Astrocyte (in vitro differentiated cells and primary cell): ENCODE measurements around the gene KRT74. TPM values are rescaled to one million over a fixed set of nuclear protein-coding genes. Genes with fewer than 3 reads are reported as not detected.

ENCODE experiments used
- DNase-seq: peaks from one replicate; pipeline ENCODE4 v3.0.0-alpha.2; 2010; ENCODE audit warnings: low read depth
- FAIRE-seq: peaks from 2 replicates; lab custom pipeline; 2011; peaks lifted over from hg19 to GRCh38; lab: Jason Lieb, UNC
- H2AFZ ChIP-seq: 2 replicates; pipeline ENCODE4 v1.6.0; 2012; ENCODE audit warnings: low read depth, low read length, inconsistent platforms
- H3K27ac ChIP-seq: 2 replicates; pipeline ENCODE4 v1.5.1; 2011; ENCODE audit warnings: low read depth, low read length, inconsistent platforms
- H3K27me3 ChIP-seq: 2 replicates; pipeline ENCODE4 v1.6.0; 2011; ENCODE audit warnings: low read length, inconsistent platforms; ENCODE audit not compliant: insufficient read depth
- H3K36me3 ChIP-seq: 2 replicates; pipeline ENCODE4 v1.5.1; 2011; ENCODE audit warnings: low read length, inconsistent platforms; ENCODE audit not compliant: insufficient read depth
- H3K4me1 ChIP-seq: 2 replicates; pipeline ENCODE4 v1.5.1; 2011; ENCODE audit warnings: low read length, inconsistent platforms; ENCODE audit not compliant: insufficient read depth
- H3K4me2 ChIP-seq: 2 replicates; pipeline ENCODE4 v1.6.0; 2012; ENCODE audit warnings: low read length, inconsistent platforms
- H3K4me3 ChIP-seq: 2 replicates; pipeline ENCODE4 v1.5.1; 2011; ENCODE audit warnings: low read depth, mild to moderate bottlenecking, low read length, inconsistent platforms; ENCODE audit not compliant: insufficient read depth
- H3K79me2 ChIP-seq: 2 replicates; pipeline ENCODE4 v1.6.0; 2012; ENCODE audit warnings: mild to moderate bottlenecking, low read length, inconsistent platforms; ENCODE audit not compliant: insufficient read depth
- H3K9ac ChIP-seq: 2 replicates; pipeline ENCODE4 v1.6.0; 2012; ENCODE audit warnings: mild to moderate bottlenecking, low read length, inconsistent platforms
- H3K9me3 ChIP-seq: 2 replicates; pipeline ENCODE4 v1.5.1; 2012; ENCODE audit warnings: low read depth, mild to moderate bottlenecking, low read length, inconsistent platforms; ENCODE audit not compliant: insufficient read depth
- H4K20me1 ChIP-seq: 2 replicates; pipeline ENCODE4 v1.6.0; 2012; ENCODE audit warnings: low read length, inconsistent platforms; ENCODE audit not compliant: insufficient read depth
- H3K27ac Mint-ChIP-seq: one replicate; pipeline ENCODE4 v1.8.0; 2021; ENCODE audit warnings: mild to moderate bottlenecking, mixed read lengths; ENCODE audit not compliant: unreplicated experiment
- H3K27me3 Mint-ChIP-seq: one replicate; pipeline ENCODE4 v1.8.0; 2021; ENCODE audit warnings: low read depth, mixed read lengths; ENCODE audit not compliant: unreplicated experiment
- H3K36me3 Mint-ChIP-seq: one replicate; pipeline ENCODE4 v1.8.0; 2021; ENCODE audit warnings: low read depth, mixed read lengths; ENCODE audit not compliant: unreplicated experiment
- H3K4me1 Mint-ChIP-seq: one replicate; pipeline ENCODE4 v1.8.0; 2021; ENCODE audit warnings: low read depth, mixed read lengths; ENCODE audit not compliant: unreplicated experiment
- H3K4me3 Mint-ChIP-seq: one replicate; pipeline ENCODE4 v1.8.0; 2021; ENCODE audit warnings: mild to moderate bottlenecking, moderate library complexity, mixed read lengths; ENCODE audit not compliant: unreplicated experiment
- H3K9me3 Mint-ChIP-seq: one replicate; pipeline ENCODE4 v1.8.0; 2021; ENCODE audit warnings: mild to moderate bottlenecking, mixed read lengths; ENCODE audit not compliant: unreplicated experiment
- EZH2 ChIP-seq: IDR thresholded peaks from 2 replicates; pipeline ENCODE4 v1.6.1; 2012; ENCODE audit warnings: mild to moderate bottlenecking, low read length, inconsistent platforms; ENCODE audit not compliant: insufficient read depth
- total RNA-seq: library from RNA; stranded (reverse); gene quantifications from 2 replicates; pipeline ENCODE4 v1.2.1, GENCODE V29; 2021
- TF ChIP-seq, protein P1 (sequence below): IDR thresholded peaks from 2 replicates; pipeline ENCODE4 v1.5.1; 2011; ENCODE audit warnings: low read depth, mild to moderate bottlenecking, inconsistent platforms, low read length, moderate library complexity; ENCODE audit not compliant: insufficient read depth

The KRT74 gene
- total RNA-seq, 1 donor from 2014 or later: not detected

DNA sequence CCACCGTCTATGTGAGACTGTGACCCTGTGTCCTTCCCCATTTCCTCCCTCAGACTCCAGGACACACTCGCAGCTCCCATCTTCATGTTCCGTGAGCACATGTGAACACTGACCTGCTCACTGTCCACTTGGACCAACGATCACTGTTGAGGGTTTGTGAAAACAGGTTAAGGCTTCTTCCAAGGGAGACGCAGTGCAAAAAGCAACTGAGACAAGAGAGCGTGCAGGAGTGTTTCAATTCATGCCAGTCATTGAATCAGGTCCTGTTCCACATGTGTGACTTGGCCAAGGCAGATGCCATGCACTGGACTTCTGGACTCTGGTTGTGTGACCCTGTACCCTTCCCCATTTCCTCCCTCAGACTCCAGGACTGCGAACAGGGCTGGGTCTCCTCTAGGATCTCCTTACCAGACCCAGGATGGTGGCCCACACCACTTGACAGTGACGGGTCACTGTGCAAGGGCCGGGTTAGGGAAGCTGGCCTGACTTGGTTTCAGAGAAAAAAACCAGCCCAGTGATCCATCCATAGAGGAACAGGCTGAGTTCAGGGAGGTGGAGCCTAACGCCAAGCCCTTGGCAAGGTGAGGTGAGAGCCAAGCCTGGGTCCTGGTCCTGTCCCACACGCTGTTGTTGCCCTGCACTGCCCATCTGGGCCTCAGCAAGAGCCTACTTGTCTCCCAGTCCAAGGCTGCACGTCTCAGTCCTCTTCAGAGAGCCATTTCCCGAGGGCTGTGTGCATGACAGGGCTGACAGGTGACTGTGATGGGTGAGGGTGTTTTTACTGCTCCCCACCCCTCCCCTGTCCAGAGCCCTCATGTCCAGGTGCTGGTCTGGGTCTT lies 47.8 kb downstream of the KRT74 start:
- H3K27ac Mint-ChIP-seq: no peak overlapping the region
- TF ChIP-seq, protein P1, sequence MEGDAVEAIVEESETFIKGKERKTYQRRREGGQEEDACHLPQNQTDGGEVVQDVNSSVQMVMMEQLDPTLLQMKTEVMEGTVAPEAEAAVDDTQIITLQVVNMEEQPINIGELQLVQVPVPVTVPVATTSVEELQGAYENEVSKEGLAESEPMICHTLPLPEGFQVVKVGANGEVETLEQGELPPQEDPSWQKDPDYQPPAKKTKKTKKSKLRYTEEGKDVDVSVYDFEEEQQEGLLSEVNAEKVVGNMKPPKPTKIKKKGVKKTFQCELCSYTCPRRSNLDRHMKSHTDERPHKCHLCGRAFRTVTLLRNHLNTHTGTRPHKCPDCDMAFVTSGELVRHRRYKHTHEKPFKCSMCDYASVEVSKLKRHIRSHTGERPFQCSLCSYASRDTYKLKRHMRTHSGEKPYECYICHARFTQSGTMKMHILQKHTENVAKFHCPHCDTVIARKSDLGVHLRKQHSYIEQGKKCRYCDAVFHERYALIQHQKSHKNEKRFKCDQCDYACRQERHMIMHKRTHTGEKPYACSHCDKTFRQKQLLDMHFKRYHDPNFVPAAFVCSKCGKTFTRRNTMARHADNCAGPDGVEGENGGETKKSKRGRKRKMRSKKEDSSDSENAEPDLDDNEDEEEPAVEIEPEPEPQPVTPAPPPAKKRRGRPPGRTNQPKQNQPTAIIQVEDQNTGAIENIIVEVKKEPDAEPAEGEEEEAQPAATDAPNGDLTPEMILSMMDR: no peak
- no peak for TF ChIP-seq EZH2
- DNase-seq: no peak
- H3K4me1 Mint-ChIP-seq: peaks cover 3% of the 10 kb centered on the region
- no peaks in the 10 kb centered on the region for H3K36me3 ChIP-seq
- H3K9me3 ChIP-seq: no peaks in the 10 kb centered on the region
- H3K27me3 Mint-ChIP-seq: peaks cover 63% of the 10 kb centered on the region
- no peaks in the 10 kb centered on the region for H4K20me1 ChIP-seq
- H3K4me2 ChIP-seq: no peak overlapping the region
- peaks cover 7% of the 10 kb centered on the region for H3K36me3 Mint-ChIP-seq
- H3K27ac ChIP-seq: no peak overlapping the region
- H3K4me1 ChIP-seq: no peaks in the 10 kb centered on the region
- H3K4me3 Mint-ChIP-seq: no peak overlapping the region
- no peak for FAIRE-seq
- H2AFZ ChIP-seq: no peak overlapping the region
- no peak overlapping the region for H3K9ac ChIP-seq
- H3K27me3 ChIP-seq: peaks cover 11% of the 10 kb centered on the region
- no peaks in the 10 kb centered on the region for H3K79me2 ChIP-seq
- peaks cover 4% of the 10 kb centered on the region for H3K9me3 Mint-ChIP-seq
- H3K4me3 ChIP-seq: no peak overlapping the region

DNA sequence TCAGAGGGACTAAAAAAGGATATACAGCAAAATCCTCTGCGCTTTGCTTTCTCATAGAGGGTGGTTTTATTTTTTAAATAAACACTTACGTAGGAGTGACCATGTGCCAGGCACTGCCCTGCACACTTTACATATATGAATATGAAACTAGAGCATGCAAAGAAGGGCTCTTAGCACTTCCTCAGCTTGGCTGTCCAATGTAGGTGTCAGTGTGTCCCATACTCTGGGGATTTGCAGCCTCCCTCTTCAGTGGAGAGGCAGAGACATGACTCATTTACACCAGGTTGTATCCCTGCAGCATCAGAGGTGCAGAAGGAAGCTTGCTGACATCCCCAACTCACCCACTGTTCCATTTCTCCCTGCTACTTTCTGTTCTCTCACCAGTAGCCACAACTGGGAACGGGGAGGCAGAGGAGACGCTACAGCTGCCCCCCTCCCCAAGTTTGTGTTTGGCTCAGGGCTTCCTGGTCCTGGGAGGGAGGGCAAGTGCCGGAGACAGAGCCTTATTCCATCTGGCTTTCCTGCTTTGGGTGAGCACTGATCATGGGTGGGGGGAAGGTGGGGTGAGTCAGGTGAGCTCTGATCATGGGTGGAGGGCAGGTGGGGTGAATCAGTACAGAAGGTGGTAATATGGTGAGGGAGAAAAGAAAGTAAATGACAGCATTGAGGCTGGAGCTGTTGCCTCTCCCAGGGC lies 48.6 kb downstream of the KRT74 start:
- FAIRE-seq: no peak
- no peaks in the 10 kb centered on the region for H3K36me3 ChIP-seq

More for the DNA sequence above, 48.6 kb downstream of the KRT74 start:
- H3K27ac Mint-ChIP-seq: no peak overlapping the region
- TF ChIP-seq, protein P1: no peak
- TF ChIP-seq EZH2: no peak
- peaks cover 7% of the 10 kb centered on the region for H3K36me3 Mint-ChIP-seq
- H3K79me2 ChIP-seq: no peaks in the 10 kb centered on the region
- H3K4me2 ChIP-seq: no peak overlapping the region
- no peaks in the 10 kb centered on the region for H4K20me1 ChIP-seq
- no peak overlapping the region for H3K4me3 ChIP-seq
- no peak overlapping the region for H3K4me3 Mint-ChIP-seq
- DNase-seq: no peak
- H3K9me3 ChIP-seq: no peaks in the 10 kb centered on the region
- H2AFZ ChIP-seq: no peak overlapping the region
- peaks cover 61% of the 10 kb centered on the region for H3K27me3 Mint-ChIP-seq
- peaks cover 4% of the 10 kb centered on the region for H3K9me3 Mint-ChIP-seq
- peaks cover 3% of the 10 kb centered on the region for H3K4me1 Mint-ChIP-seq
- H3K9ac ChIP-seq: no peak overlapping the region
- peaks cover 17% of the 10 kb centered on the region for H3K27me3 ChIP-seq
- H3K4me1 ChIP-seq: no peaks in the 10 kb centered on the region
- H3K27ac ChIP-seq: no peak overlapping the region
